Gastrocnemius medialis (tissue), 4 donors: ENCODE measurements around the gene PLEKHA5. TPM values are rescaled to one million over a fixed set of nuclear protein-coding genes. Genes with fewer than 3 reads are reported as not detected.

Source experiments
- ATAC-seq, 2 donors: fragments of 150-250 bp; one replicate each; pipeline ENCODE4 v1.9.1; 2016
- DNase-seq, 2 donors: peaks; one replicate each; pipeline ENCODE4 v3.0.0-alpha.2; 2019
- H3K27ac ChIP-seq, 4 donors: fragments of 200-600 bp; sonication (generic); 1 replicate in 1 of 4; 2 replicates in 3 of 4; pipeline ENCODE4 v1.5.1; 2016 to 2018; ENCODE audit warnings: mild to moderate bottlenecking in 2 of 4, moderate library complexity in 1 of 4
- H3K27me3 ChIP-seq, 3 donors: fragments of 200-600 bp; sonication (generic) in 2 of 3; 1 replicate in 1 of 3; 2 replicates in 2 of 3; pipeline versions ENCODE4 v1.5.1 to v1.6.0; 2016 to 2019; ENCODE audit warnings: mild to moderate bottlenecking in 1 of 3, moderate library complexity in 1 of 3
- H3K36me3 ChIP-seq, 2 donors: fragments of 200-600 bp; sonication (generic) in 1 of 2; one replicate each; pipeline ENCODE4 v1.5.1; 2017 to 2018
- H3K4me1 ChIP-seq, 2 donors: fragments of 200-600 bp; sonication (generic) in 1 of 2; one replicate each; pipeline ENCODE4 v1.5.1; 2016 to 2017; ENCODE audit warnings: mild to moderate bottlenecking in 2 of 2
- H3K4me3 ChIP-seq, 4 donors: fragments of 200-600 bp; sonication (generic) in 3 of 4; 1 replicate in 1 of 4; 2 replicates in 3 of 4; pipeline ENCODE4 v1.5.1; 2016 to 2019; ENCODE audit warnings: mild to moderate bottlenecking in 2 of 4
- H3K9me3 ChIP-seq, 3 donors: fragments of 200-600 bp; sonication (generic) in 2 of 3; 1 replicate in 1 of 3; 2 replicates in 2 of 3; pipeline ENCODE4 v1.5.1; 2016 to 2019
- POLR2A ChIP-seq, 2 donors: fragments of 450-650 bp; IDR thresholded peaks; one replicate each; pipeline ENCODE4 v1.6.1; 2017; ENCODE audit warnings: antibody characterized with exemption in 2 of 2, mild to moderate bottlenecking in 2 of 2, moderate library complexity in 2 of 2
- in situ Hi-C, 4 donors: fragments of 200-750 bp; cut with MboI; loops; one replicate each; pipeline versions ENCODE4 v1.15.0 to v1.8.0; 2017; ENCODE audit warnings: low sequenced_read_pairs in 4 of 4
- intact Hi-C: fragments of 100-400 bp; cut with DNase I; formaldehyde crosslinking; loops from one replicate; pipeline ENCODE4 v1.15.1; 2023; ENCODE audit warnings: low total_unique reads
- total RNA-seq, 4 donors: library from RNA; depleted of rRNA; stranded (reverse); fragments of >200 nt; gene quantifications; one replicate each; pipeline versions ENCODE4 v1.1.0 to v1.2.3, GENCODE V29; 2016
- TF ChIP-seq, protein P1 (sequence below), 5 experiments: fragments of 450-650 bp in 3 of 5; fragments of 200-600 bp in 2 of 5; sonication (generic) in 2 of 5; IDR thresholded peaks in 4 of 5; conservative IDR thresholded peaks in 1 of 5; 1 replicate in 4 of 5; 2 replicates in 1 of 5; pipeline ENCODE4 v1.5.1; 2016 to 2019; ENCODE audit warnings: antibody characterized with exemption in 5 of 5, mild to moderate bottlenecking in 3 of 5, moderate library complexity in 3 of 5

Gene PLEKHA5
- total RNA-seq, 4 donors from 2014 or later = 1.0 to 2.7 (median 1.5) TPM

DNA sequence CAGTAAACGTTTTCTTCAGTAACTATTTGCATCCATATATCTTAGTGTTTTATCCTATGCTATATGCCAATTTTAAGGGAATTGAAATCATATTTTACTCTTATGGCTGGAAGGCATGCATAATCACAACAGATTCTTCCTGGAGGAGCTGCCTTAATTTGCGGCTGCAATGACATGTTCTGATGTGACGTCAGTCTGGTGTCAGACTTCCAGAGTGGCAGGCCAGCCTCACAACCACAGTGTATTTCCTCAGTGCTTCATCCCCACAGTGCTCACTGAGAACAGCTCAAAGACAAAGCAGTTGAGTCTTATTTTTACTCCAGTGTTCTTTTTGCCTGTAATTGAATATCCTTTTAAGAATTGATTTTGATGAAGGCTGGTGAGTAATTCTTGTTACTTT lies 107.1 kb downstream of the PLEKHA5 start:
- peaks cover 0 to 5% of the 10 kb centered on the region in 2 donors for H3K4me1 ChIP-seq
- no peak for ATAC-seq
- H3K36me3 ChIP-seq = no peaks in the 10 kb centered on the region
- H3K27me3 ChIP-seq = no peaks in the 10 kb centered on the region
- TF ChIP-seq POLR2A (IDR thresholded peaks at IDR 0.05) = no peak
- TF ChIP-seq, protein P1, sequence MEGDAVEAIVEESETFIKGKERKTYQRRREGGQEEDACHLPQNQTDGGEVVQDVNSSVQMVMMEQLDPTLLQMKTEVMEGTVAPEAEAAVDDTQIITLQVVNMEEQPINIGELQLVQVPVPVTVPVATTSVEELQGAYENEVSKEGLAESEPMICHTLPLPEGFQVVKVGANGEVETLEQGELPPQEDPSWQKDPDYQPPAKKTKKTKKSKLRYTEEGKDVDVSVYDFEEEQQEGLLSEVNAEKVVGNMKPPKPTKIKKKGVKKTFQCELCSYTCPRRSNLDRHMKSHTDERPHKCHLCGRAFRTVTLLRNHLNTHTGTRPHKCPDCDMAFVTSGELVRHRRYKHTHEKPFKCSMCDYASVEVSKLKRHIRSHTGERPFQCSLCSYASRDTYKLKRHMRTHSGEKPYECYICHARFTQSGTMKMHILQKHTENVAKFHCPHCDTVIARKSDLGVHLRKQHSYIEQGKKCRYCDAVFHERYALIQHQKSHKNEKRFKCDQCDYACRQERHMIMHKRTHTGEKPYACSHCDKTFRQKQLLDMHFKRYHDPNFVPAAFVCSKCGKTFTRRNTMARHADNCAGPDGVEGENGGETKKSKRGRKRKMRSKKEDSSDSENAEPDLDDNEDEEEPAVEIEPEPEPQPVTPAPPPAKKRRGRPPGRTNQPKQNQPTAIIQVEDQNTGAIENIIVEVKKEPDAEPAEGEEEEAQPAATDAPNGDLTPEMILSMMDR (IDR thresholded peaks at IDR 0.05 in 4 of 5, conservative IDR thresholded peaks at IDR 0.05 in 1 of 5) = no peak
- H3K4me3 ChIP-seq = no peak overlapping the region
- no peak overlapping the region for H3K27ac ChIP-seq
- in situ Hi-C loops = no loop called here
- H3K9me3 ChIP-seq = no peaks in the 10 kb centered on the region
- intact Hi-C loops = no loop called here
- no peak for DNase-seq

DNA sequence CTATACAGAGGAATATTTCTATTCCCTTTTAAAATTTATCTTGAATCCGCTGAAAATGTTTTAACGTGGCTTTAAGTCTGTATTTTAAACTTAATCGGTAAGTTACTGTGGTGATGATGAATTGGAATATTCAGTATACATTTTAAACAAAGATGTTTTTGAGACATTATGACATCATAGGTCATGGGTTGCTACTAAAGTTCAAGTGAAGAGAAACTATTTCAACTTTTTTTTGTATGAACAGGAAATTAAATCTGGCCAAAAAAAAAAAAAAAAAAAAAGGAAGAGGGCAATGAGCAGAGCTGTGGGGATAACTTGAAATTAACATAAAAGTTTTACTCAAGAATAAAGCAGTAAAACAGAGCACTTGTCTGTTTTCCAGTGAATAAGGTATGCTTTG lies 109.0 kb downstream of the PLEKHA5 start:
- H3K27ac ChIP-seq = no peak overlapping the region
- H3K36me3 ChIP-seq = no peaks in the 10 kb centered on the region
- ATAC-seq (no peak), DNase-seq (no peak)
- H3K27me3 ChIP-seq = no peaks in the 10 kb centered on the region
- H3K4me1 ChIP-seq = peaks cover 0 to 5% of the 10 kb centered on the region in 2 donors
- intact Hi-C loops = no loop called here
- no peak overlapping the region for H3K4me3 ChIP-seq
- no peaks in the 10 kb centered on the region for H3K9me3 ChIP-seq
- in situ Hi-C loops = no loop called here
- TF ChIP-seq POLR2A (IDR thresholded peaks at IDR 0.05) = no peak
- TF ChIP-seq, protein P1 (IDR thresholded peaks at IDR 0.05 in 4 of 5, conservative IDR thresholded peaks at IDR 0.05 in 1 of 5) = no peak

DNA sequence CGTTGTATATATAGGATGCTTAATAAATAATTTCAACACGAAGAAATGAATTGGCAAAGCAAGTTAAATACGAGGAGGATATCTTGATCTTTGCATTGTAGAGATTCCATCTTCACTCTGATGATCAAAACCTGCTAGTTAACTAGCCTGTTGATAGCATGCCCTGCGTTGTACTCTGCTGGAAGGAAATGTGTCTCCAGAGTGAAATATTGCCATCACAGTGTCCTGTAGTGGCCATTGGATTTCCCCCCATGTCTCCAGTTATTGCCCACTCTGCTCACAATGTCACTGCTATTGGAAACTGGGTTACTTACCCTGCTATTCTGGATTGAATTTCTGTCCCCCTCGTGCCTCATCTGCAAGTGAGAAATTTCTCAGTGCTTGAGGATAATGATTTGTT lies 109.6 kb downstream of the PLEKHA5 start:
- H3K27me3 ChIP-seq = no peaks in the 10 kb centered on the region
- H3K27ac ChIP-seq = no peak overlapping the region
- intact Hi-C loops = no loop called here
- no peak for ATAC-seq
- no peak overlapping the region for H3K4me3 ChIP-seq
- H3K4me1 ChIP-seq = peaks cover 1 to 5% of the 10 kb centered on the region in 2 donors
- TF ChIP-seq, protein P1 (IDR thresholded peaks at IDR 0.05 in 4 of 5, conservative IDR thresholded peaks at IDR 0.05 in 1 of 5) = no peak
- no peak for TF ChIP-seq POLR2A (IDR thresholded peaks at IDR 0.05)
- in situ Hi-C loops = no loop called here
- no peak for DNase-seq
- no peaks in the 10 kb centered on the region for H3K36me3 ChIP-seq
- no peaks in the 10 kb centered on the region for H3K9me3 ChIP-seq

DNA sequence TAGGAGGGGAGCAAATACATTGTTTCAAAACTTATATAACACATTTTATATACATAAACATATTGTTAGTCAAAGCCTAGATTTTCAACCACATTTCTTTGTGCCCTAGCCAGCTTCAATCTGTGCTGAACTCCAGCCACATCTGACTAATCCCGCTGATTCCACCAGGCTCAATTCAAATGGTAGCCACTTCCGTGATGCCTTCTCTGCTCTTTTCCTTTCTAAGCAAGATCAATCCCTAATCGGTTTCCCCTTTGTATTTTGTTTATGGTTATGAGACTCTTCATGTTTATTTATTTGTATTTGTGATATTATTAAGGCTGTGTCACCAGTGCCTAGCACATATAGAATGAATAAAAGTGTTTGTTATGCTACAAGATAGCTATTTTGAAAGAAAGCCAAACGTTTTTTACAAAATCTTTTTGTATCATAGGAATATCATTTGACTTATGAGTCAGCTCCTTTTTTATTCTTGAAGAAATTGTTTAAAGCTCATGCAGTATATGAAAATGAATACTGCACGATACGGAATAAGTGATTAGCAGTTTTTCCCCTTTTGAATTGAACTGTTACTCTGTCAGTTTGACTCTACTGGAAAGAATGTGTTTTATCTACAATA lies 110.2 kb downstream of the PLEKHA5 start:
- intact Hi-C loops (no loop called here), in situ Hi-C loops (no loop called here)
- DNase-seq (no peak), ATAC-seq (no peak)
- no peaks in the 10 kb centered on the region for H3K36me3 ChIP-seq
- no peak overlapping the region for H3K27ac ChIP-seq
- no peak overlapping the region for H3K4me3 ChIP-seq
- TF ChIP-seq POLR2A (IDR thresholded peaks at IDR 0.05) = no peak
- TF ChIP-seq, protein P1 (IDR thresholded peaks at IDR 0.05 in 4 of 5, conservative IDR thresholded peaks at IDR 0.05 in 1 of 5) = no peak
- H3K4me1 ChIP-seq = peaks cover 4% of the 10 kb centered on the region in 2 donors
- no peaks in the 10 kb centered on the region for H3K27me3 ChIP-seq
- no peaks in the 10 kb centered on the region for H3K9me3 ChIP-seq

DNA sequence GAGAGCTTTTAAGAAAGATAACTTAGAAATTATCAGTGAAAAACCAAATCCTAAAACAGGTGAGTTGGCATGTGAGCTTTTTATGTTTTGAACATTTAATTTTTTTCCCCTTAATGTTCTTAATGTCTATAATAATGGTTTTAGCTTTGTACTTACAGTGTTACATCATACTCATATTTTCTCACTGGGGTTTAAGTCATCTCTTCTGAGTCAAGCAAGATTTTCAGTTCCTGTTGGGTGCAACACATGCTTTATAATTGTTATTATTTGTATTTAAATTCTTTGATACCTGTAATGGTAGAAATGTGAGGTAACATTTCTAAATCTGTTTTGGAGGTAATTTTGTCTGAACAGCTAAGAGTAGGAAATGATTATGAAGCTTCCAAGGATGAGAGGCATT lies 113.0 kb downstream of the PLEKHA5 start:
- Histone ChIP-seq H3K9me3 (no peaks in the 10 kb centered on the region), H3K4me1 (peaks cover 3 to 4% of the 10 kb centered on the region in 2 donors), H3K4me3 (no peak overlapping the region), H3K27ac (no peak overlapping the region), H3K36me3 (no peaks in the 10 kb centered on the region), H3K27me3 (no peaks in the 10 kb centered on the region)
- ATAC-seq = no peak
- intact Hi-C loops = no loop called here
- in situ Hi-C loops = no loop called here
- TF ChIP-seq, protein P1 (IDR thresholded peaks at IDR 0.05 in 4 of 5, conservative IDR thresholded peaks at IDR 0.05 in 1 of 5) = no peak
- TF ChIP-seq POLR2A (IDR thresholded peaks at IDR 0.05) = no peak
- no peak for DNase-seq
